ENCODE measurements around the gene IQGAP2. TPM values are rescaled to one million over a fixed set of nuclear protein-coding genes. Genes with fewer than 3 reads are reported as not detected.
"Not testable (repeated sequence)": the region's sequence is repeated elsewhere in the genome, so short reads cannot be mapped to it uniquely, and the experiment has no call there.

Gene IQGAP2
- polyA plus RNA-seq, 3 donors: 57.9 to 69.7 (median 68.2) TPM

DNA sequence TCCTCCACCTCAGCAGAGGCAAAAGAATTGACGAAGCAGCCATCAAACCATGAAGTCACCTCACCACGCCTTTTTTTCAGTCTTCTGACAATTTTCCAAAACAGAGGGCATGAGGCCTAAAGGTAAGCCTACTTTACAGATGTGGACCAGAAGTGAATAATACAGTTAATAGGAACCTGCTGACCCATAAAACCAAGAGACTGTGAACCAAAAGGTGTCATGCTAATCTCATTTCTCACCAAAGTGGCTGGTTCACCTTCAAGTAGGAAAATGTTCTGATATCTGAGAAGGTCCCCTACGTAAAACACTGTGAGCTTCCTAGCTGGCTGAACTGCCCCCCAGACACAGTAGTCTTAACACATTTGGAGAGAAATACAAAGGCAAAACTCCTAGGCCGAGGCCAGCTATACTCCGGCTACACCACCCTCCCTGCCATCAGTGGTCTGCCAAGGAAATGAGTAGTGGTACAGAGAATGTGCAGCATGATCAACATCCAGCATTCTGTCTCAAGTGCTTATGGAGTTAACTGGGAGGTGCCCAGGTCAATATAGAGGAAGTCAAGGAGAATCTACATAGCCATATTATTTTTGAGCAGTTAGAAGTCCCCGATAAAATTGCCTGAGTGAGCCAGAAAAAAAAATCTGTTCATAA lies 239.4 kb downstream of the IQGAP2 start:
- no peak for DNase-seq (ENCODE audit: extremely low read depth in 1 of 11, low read depth in 9 of 11, low spot score in 4 of 11)

DNA sequence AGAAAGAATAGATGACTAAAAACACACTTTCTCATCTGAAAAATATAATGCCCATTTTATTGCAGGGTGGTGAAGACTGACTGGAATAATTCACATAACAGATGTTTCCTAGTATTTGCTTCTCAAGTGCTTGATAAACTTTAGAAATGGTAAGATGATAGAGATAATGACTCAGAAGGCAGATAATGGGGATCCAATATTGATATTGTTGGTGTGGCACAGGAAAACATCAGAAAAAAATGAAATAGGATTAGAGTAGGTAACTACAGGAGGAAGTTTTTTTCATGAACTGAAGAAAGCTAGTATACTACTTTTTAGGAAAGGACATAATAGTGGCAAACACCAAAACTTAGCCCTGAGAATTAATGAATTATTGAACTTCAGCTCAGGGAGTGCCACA lies 240.3 kb downstream of the IQGAP2 start:
- DNase-seq (ENCODE audit: extremely low read depth in 1 of 11, low read depth in 9 of 11, low spot score in 4 of 11): no peak

DNA sequence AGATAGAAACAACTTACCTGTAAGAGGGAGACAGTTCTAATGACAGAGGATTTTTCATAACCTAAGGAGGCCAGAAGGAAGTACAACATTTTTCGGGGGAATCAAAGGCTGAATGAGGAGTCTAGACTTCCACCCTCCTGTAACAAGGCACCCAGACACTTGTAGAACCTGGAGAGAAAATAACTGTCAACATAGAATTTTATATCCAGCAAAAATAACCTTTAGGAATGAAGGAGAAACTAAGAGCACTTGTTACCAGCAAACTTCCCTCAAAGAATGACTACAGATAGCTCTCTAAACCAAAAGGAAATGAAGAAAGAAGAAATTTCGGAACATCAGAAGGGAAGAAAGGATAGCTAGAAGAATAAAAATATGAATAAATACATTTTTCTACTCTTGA lies 246.1 kb downstream of the IQGAP2 start:
- DNase-seq (ENCODE audit: extremely low read depth in 1 of 11, low read depth in 9 of 11, low spot score in 4 of 11): no peak

DNA sequence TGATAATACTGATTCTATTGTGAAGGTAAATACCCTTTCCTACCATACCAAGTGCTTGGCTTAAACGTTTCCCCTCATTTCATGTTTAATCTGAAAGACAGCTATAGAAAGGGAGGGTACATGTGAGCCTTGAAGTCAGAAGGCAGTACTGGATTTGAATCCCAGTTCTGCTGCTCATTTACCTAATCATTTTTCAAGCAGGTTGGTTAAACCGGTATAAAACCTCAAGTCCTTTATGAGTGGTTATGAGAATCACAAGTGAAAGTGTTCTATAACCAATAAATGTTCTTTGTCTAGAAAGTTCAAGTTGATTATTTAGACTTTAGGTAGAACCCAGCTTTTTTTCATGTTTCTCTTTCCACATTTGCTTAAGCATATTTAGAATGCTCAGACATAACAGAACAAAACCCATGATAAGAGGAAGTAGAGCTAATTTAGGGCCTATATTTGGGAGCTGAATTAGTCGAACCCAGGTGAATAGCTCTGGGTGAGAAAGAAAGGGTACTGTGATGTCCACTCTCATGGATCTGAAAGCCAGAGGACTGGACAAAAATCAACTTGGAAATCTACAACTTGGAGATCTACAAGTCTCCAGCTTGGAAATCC lies 249.8 kb downstream of the IQGAP2 start:
- no peak for DNase-seq (ENCODE audit: extremely low read depth in 1 of 11, low read depth in 9 of 11, low spot score in 4 of 11)

DNA sequence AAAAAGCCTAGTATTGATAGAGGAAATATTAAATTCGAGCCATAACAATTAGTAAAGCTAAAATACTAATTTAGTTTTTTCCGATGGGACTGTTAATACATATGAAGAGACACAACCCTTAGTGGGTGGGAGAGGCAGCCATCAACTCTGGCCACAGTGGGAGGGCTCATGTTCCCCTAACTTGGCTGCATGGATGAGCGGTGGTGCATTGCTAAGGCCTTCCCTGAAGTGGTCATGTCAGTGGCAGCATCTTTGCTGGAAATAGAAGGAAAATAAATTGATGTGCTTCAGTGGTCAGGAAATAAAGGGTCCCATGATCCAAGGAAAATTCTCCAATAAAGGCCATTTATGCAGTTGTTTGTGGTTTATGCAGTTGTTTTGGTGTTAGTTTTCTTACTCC lies 254.0 kb downstream of the IQGAP2 start:
- DNase-seq (ENCODE audit: extremely low read depth in 1 of 11, low read depth in 9 of 11, low spot score in 4 of 11): no peak

DNA sequence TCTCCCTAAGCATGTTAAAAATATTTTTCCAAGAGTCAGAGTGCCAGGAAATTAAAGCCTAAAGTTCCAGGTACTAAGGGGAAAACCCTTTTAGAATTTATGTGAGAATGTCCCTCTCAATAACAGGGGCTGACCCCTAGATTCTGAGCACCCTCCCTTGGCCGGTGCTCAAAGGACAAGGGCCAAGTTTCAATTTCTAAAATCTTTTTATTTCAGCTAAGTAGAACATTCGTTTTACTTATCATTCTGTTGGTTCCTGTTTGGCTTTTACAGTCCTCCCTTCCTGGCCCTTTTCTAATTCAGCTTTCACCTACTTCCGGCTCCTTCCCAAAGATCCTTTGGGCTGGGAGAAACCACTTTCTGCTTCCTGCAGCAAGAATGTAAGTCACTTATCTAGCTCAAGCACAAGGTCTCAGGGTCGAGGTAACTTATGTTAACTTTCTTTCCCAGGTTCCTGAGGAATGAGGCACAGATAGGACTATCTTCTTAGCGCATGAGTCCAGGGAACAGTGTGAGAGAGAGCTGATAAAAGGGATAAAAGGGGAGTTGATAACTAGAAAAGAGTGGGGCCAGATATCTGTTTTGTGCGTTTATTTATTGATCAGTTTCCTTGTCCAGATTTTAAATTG lies 254.7 kb downstream of the IQGAP2 start:
- no peak for DNase-seq (ENCODE audit: extremely low read depth in 1 of 11, low read depth in 9 of 11, low spot score in 4 of 11)

DNA sequence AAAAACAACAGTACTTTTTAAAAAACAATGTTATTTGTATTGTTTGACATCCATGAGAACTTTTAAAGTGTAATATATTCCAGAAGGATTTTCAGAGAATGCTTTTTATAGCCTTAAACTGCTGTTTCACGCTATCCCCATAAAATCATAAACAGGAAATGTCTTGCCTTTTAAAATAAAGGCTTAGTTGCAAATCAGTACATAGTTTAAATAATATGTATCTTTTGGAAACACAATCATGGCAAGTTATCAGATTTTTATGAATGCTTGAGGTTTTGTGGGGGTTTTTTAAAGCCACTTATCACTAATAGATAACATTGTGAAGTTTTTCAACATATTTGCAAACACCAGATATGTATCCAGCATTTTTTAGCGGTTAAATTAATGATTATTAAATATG lies 257.3 kb downstream of the IQGAP2 start:
- peak in 1 of 11 donors; percentile 9 for DNase-seq (ENCODE audit: extremely low read depth in 1 of 11, low read depth in 9 of 11, low spot score in 4 of 11)

DNA sequence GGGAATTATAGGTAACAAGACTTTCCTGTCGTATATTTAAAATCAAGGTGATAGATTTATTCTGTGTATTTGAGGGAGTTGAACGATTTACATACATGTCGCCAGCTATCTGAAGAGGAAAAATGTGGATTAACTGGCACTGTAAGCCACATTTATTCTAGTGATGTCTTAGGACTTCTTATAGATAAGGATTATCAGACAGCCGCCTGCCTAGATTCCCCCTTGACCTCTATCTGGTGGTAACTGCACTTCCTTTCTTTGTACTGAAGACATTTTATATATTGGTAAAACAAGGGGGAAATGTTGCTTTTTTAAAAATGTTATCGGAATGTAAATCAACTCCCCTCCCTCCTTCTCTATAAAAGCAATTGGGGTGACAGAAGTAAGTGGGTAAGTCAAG lies 259.4 kb downstream of the IQGAP2 start:
- DNase-seq (ENCODE audit: extremely low read depth in 1 of 11, low read depth in 9 of 11, low spot score in 4 of 11): no peak

DNA sequence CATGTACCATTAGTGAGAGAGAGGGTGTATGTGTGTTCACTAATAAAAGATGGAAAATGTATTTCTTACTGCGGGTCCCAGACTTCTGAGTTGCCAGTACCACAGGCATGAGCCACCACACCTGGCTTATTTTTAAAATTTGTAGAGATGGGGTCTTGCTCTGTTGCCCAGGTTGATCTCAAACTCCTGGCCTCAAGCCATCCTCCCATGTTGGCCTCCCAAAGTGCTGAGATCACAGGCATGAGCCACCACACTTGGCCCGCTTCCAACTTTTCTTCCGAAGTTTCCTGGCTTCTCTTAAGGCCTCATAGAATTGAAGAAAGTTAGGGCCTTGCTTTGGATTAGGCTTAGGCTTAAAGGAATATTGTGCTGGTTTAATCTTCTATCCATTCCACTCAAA lies 260.5 kb downstream of the IQGAP2 start:
- no peak for DNase-seq (ENCODE audit: extremely low read depth in 1 of 11, low read depth in 9 of 11, low spot score in 4 of 11)

DNA sequence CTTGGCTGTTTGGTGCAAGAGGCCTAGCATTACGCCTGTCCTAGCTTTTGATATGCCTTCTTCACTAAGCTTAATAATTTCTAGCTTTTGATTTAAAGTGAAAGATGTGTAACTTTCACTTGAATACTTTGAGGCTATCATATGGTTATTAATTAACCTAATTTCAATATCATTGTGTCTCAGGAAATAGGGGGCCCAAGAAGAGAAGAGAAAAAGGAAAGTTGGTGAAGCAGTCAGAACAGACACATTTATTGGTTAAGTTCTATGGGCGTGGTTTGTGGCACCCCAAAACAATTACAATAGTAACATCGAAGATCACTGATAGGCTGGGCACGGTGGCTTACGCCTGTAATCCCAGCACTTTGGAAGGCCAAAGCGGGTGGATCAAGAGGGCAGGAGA lies 261.0 kb downstream of the IQGAP2 start:
- DNase-seq (ENCODE audit: extremely low read depth in 1 of 11, low read depth in 9 of 11, low spot score in 4 of 11): no peak

DNA sequence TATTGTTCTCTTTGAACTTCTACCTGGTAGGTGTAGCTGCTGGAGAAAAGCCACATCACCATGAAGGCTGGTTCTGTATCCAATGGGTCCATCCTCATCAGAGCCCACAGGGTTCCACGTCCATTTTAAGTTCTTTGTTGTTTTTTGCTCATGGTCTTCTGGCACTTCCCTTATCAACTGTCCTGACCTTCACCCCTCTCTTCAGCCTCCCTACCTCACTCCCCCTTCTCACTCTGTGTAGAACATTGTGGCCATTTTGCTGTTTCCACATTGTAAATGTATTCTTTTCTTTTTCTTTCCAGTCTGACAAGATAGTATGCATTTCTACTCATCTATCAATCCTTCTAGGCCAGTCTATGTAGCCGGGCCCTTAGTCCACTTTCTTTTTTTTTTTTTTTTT lies 264.4 kb downstream of the IQGAP2 start:
- DNase-seq (ENCODE audit: extremely low read depth in 1 of 11, low read depth in 9 of 11, low spot score in 4 of 11): no peak

DNA sequence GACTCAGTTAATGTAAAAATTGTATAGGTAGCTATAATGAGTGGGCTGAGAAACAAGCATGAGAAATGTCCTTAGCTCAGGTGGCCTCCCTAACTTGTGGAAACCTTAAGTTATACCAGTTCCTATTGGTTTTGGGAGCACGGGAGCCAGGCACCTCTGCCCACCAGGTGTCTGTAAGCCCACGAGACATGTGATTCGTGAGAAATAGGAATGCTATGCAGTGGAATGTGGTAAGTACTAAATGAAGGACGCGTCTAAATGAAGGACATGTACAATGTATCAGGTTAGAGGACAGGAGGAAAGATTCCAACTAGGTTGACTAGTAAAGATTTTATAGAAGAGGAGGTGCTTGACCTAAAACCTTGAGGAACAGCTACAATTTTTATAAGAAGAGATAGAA lies 266.2 kb downstream of the IQGAP2 start:
- no peak for DNase-seq (ENCODE audit: extremely low read depth in 1 of 11, low read depth in 9 of 11, low spot score in 4 of 11)

DNA sequence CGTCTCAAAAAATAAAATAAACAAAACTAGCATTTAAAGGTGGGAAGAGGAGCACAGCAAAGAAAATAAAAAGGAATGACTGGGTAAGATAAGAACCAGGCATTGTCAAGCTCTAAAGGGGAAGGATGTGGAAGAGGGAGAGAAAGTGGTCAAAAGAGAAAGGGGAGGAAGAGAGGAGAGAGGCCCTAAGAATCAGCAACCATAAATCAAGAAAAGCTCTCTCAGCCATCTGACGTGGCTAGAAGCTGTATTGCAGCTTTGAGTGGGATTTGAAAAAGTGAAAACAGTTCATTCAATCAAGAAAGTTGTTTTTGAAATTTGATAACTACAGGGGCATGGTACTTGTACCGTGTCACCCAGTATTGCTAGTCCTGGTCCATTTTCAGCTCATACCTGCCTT lies 267.4 kb downstream of the IQGAP2 start:
- no peak for DNase-seq (ENCODE audit: extremely low read depth in 1 of 11, low read depth in 9 of 11, low spot score in 4 of 11)

DNA sequence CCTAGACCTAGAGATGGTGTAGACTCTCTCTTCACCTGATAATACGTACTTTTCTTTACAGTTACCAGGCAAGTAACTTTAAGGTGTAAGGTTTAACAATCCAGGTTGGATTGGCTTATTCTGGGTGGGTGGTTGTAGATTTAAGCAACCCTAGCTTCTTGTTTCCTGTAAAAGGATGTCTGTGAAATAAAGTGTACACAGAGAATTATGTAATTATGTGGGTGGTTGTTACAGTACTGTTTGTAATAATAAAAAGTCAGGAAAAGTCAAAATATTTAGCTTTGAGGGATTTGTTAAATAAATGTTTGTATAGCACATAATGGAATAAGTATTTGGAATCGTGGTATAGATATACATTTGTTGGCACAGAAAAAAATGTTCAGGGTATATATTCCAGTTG lies 269.2 kb downstream of the IQGAP2 start:
- no peak for DNase-seq (ENCODE audit: extremely low read depth in 1 of 11, low read depth in 9 of 11, low spot score in 4 of 11)

DNA sequence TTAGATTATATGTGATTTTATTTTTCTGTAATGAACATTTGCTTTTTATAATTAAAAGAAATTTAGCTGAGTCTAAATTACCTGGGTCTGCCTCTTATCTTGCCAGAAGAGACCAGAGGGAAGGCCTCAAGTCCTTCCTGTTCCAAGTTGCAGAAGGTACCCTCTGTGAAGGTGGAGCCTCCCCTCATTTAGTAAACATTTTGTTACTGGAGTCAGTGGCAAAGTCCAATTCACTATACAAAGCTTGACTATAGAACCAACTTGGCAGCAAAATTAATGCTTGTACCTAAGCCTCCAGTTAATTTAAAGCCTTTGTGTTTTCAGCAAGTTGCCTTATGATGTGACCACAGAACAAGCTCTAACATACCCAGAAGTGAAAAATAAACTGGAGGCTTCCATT lies 270.0 kb downstream of the IQGAP2 start:
- DNase-seq (ENCODE audit: extremely low read depth in 1 of 11, low read depth in 9 of 11, low spot score in 4 of 11): no peak

DNA sequence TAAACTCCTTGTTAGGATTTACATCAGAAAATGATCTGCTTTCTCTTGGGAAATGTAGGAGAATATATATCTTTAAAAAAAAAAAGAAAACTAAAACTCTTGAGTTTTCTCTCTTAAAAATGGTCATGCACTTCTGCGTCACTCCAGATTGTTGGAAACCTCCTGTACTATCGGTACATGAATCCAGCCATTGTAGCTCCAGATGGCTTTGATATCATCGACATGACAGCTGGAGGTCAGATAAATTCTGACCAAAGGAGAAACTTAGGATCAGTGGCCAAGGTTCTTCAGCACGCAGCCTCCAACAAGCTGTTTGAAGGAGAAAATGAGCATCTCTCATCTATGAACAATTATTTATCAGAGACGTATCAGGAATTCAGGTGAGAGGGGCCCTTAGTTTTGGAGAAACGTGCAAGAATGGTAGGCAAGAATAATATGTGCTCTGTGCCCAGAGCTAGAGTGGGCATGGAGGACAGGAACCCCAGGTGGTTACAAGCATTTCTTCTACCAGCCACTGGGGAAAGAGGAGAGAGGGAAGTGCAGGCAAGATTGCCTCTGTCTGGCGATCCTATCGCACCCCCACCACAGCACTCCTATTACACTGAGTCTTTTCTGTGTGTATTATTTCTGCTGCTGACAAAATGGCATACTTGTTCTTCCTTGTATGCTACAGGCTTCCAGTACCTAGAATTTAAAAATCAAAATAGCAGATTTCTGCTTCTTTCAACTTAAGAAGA lies 271.4 kb downstream of the IQGAP2 start:
- no peak for DNase-seq (ENCODE audit: extremely low read depth in 1 of 11, low read depth in 9 of 11, low spot score in 4 of 11)

DNA sequence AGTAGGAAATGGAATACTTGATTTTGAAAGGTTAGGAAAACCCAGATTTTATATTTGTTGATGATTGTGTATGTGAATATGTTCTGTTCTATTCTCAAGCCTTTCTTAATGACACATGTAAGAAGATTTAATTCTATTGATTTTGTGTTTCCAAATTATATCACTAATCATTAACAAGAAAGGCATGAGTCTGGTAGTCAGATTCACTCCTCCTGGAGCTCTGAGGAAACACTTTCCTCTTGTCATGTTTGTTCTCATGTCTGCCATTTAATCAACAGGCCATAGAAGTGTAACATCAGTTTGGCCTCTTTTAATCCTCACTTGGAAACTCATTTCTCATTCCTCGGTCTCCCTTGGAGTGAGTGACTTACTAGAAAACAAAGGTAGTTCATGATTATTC lies 272.3 kb downstream of the IQGAP2 start:
- DNase-seq (ENCODE audit: extremely low read depth in 1 of 11, low read depth in 9 of 11, low spot score in 4 of 11): no peak

DNA sequence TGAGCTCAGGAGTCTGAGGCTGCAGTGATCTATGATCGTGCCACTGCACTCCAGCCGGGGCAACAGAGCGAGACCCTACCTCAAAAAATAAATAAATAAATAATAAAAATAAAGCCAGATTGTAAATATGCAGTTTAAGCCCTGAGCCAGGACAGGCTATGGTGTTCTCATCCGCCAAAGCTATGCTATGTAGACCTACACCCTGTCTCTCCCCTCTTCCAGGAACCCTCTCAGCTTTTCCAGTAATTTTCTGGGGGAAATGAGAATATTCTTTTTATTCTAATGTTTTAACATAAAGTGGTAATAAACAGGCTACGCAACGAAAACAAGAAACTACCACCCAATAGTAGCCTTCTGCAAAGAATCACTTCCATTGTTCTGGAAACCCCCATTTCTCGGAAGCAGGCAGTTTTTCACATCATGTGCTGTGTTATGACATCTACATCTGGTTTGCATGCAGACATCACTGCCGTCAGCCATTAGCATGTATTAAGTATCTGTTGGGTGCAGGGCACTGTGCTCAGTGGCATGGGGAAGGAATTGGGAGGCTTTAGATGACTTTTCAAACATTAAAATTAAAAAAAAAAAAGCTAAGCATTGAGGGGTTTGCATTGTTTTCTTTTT lies 274.9 kb downstream of the IQGAP2 start:
- DNase-seq (ENCODE audit: extremely low read depth in 1 of 11, low read depth in 9 of 11, low spot score in 4 of 11): no peak

DNA sequence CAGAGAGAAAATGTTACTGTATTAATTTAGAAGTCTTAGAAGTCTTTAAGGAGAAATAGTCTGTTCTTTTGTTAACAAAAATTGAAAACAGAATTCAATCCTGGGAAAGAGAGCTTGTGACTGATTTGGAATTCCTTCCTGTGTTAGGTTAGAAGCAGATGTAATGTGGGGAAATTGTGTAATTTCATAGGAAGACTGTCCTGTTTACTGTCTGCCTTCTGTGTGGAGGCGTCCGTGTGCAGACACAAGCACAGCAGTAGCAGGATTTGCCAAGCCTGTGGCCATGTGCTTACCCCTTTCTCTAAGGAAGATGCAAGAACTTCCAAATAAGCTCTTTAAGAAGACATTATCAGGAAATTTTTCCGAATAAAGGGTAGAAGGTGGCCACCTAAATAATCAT lies 276.1 kb downstream of the IQGAP2 start:
- DNase-seq (ENCODE audit: extremely low read depth in 1 of 11, low read depth in 9 of 11, low spot score in 4 of 11): no peak

DNA sequence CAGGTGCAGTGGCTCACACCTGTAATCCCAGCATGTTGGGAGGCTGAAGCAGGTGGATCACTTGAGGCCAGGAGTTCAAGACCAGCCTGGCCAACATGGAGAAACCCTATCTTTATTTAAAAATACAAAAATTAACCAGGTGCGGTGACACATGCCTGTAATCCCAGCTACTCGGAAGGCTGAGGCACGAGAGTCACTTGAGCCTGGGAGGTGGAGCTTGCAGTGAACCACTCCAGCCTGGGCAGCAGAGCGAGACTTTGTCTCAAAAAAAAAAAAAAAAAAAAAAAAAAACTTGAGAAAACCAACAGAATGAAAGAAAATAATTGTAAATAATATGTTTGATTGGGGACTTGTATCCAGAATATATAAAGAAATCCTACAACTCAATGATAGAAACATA lies 277.7 kb downstream of the IQGAP2 start:
- DNase-seq (ENCODE audit: extremely low read depth in 1 of 11, low read depth in 9 of 11, low spot score in 4 of 11): not testable (repeated sequence)
